HEK293T (cell line): ENCODE measurements around the gene OSBPL3.

Experiments used
- FOXM1 ChIP-seq: fragments of 450-650 bp; IDR thresholded peaks from 2 replicates; pipeline ENCODE4 v1.6.1; 2017; ENCODE audit warnings: mild to moderate bottlenecking, borderline replicate concordance
- L3MBTL2 ChIP-seq: fragments of 450-650 bp; conservative IDR thresholded peaks from 2 replicates; pipeline ENCODE4 v1.6.1; 2016; ENCODE audit warnings: mild to moderate bottlenecking
- SP1 ChIP-seq: fragments of 450-650 bp; IDR thresholded peaks from 2 replicates; pipeline ENCODE4 v1.6.1; 2017
- SUZ12 ChIP-seq: fragments of 450-650 bp; IDR thresholded peaks from 2 replicates; pipeline ENCODE4 v1.6.1; 2016; ENCODE audit warnings: mild to moderate bottlenecking
- TARDBP ChIP-seq: fragments of 450-650 bp; IDR thresholded peaks from 2 replicates; pipeline ENCODE4 v1.6.1; 2016

- no peak for TF ChIP-seq FOXM1
- no peak for TF ChIP-seq L3MBTL2
- no peak for TF ChIP-seq SUZ12
- TF ChIP-seq SP1, result no peak
- no peak for TF ChIP-seq TARDBP
Observed at GRCh38 chr7:24862461-24862860, 117.5 kb downstream of the OSBPL3 start.
